ENCODE results near the gene ADGRL1. TPM values are rescaled to one million over a fixed set of nuclear protein-coding genes. Genes with fewer than 3 reads are reported as not detected.

The ADGRL1 gene
- polyA plus RNA-seq, 1 donor (not counting 4 experiments of a cell fraction or from before 2014, with no cell fraction given), result 3.2 TPM

- H3K79me2 ChIP-seq (ENCODE audit: control insufficient read depth, insufficient read depth, low read length), result no peaks in the 10 kb centered on the region
- H2AFZ ChIP-seq (ENCODE audit: control insufficient read depth, low read length), result no peak overlapping the region
- H3K4me1 ChIP-seq (ENCODE audit: control insufficient read depth, extremely low read depth, insufficient read depth, low read length), result peaks cover 3% of the 10 kb centered on the region
- H3K4me3 ChIP-seq (ENCODE audit: control insufficient read depth in 2 of 3, extremely low read depth in 1 of 3, insufficient read depth in 2 of 3, low read depth in 1 of 3, low read length in 3 of 3), result no peak overlapping the region
- no peak overlapping the region for H3K9ac ChIP-seq (ENCODE audit: control insufficient read depth, extremely low read depth, insufficient read depth, low read length)
- H3K36me3 ChIP-seq (ENCODE audit: control insufficient read depth in 2 of 2, extremely low read depth in 1 of 2, insufficient read depth in 2 of 2, low read length in 2 of 2), result peaks cover 2 to 18% of the 10 kb centered on the region in 2 experiments
- no peaks in the 10 kb centered on the region for H3K27me3 ChIP-seq (ENCODE audit: control insufficient read depth, extremely low read depth, insufficient read depth, low read length)
- no peak overlapping the region for H3K4me2 ChIP-seq (ENCODE audit: control insufficient read depth, extremely low read depth, insufficient read depth, low read depth, low read length)
- DNase-seq (ENCODE audit: low read depth, low spot score) (no peak), FAIRE-seq (no peak)
- dilution Hi-C loops (cut with MboI; ENCODE audit: extremely low pct_ligation_motif_present, low sequenced_read_pairs), result no loop called here
- H4K20me1 ChIP-seq (ENCODE audit: control insufficient read depth, extremely low read depth, insufficient read depth, low read length), result no peaks in the 10 kb centered on the region
- no peaks in the 10 kb centered on the region for H3K9me3 ChIP-seq (ENCODE audit: control insufficient read depth, low read depth, low read length)
- no peak overlapping the region for H3K27ac ChIP-seq (ENCODE audit: control insufficient read depth, insufficient read depth, low read length)
- TF ChIP-seq, protein P1, sequence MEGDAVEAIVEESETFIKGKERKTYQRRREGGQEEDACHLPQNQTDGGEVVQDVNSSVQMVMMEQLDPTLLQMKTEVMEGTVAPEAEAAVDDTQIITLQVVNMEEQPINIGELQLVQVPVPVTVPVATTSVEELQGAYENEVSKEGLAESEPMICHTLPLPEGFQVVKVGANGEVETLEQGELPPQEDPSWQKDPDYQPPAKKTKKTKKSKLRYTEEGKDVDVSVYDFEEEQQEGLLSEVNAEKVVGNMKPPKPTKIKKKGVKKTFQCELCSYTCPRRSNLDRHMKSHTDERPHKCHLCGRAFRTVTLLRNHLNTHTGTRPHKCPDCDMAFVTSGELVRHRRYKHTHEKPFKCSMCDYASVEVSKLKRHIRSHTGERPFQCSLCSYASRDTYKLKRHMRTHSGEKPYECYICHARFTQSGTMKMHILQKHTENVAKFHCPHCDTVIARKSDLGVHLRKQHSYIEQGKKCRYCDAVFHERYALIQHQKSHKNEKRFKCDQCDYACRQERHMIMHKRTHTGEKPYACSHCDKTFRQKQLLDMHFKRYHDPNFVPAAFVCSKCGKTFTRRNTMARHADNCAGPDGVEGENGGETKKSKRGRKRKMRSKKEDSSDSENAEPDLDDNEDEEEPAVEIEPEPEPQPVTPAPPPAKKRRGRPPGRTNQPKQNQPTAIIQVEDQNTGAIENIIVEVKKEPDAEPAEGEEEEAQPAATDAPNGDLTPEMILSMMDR (optimal IDR thresholded peaks at IDR 0.05 in 1 of 3, IDR thresholded peaks at IDR 0.05 in 1 of 3, conservative IDR thresholded peaks at IDR 0.05 in 1 of 3; ENCODE audit: extremely low read depth in 1 of 3, insufficient read depth in 2 of 3, low read length in 3 of 3), result no peak
- no peak for TF ChIP-seq EZH2 (IDR thresholded peaks at IDR 0.05; ENCODE audit: low read length)
- H3K9me1 ChIP-seq (ENCODE audit: control insufficient read depth, extremely low read depth, insufficient read depth, low read length), result no peaks in the 10 kb centered on the region
These were observed 103.2 kb downstream of the ADGRL1 start for GRCh38 chr19:14102756-14103155.

DNA sequence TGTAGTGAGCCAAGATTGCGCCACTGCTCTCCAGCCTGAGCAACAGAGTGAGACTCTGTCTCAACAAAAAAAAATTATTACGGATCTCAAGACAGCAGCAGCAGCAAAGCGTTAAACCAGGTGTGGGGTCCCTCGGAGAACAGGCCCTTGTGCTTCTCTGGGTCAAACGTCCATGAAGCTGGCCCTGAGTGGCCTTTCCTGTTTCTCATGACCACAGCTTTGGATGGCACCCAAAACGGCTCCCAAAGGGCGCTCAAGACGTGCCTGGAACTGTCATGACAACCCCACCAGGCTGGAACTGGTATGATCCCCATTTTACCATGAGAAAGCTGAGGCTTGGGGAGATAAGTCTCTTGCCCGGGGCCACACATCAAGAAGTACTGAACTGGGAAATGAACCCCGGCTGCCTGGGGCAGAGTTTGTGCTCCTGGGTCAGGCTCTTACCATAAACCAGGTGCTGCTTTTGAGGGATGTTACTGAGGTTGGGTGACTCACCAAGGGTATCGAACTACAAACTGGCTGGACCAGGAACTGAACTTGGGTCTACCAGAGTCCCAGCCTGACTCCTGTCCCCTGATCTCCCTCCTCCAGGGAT is 103.8 kb downstream of the ADGRL1 start:
- FAIRE-seq, result no peak
- H3K36me3 ChIP-seq (ENCODE audit: control insufficient read depth in 2 of 2, extremely low read depth in 1 of 2, insufficient read depth in 2 of 2, low read length in 2 of 2), result peaks cover 4 to 20% of the 10 kb centered on the region in 2 experiments

More for the DNA sequence above, 103.8 kb downstream of the ADGRL1 start:
- H3K79me2 ChIP-seq (ENCODE audit: control insufficient read depth, insufficient read depth, low read length), result no peaks in the 10 kb centered on the region
- H3K4me3 ChIP-seq (ENCODE audit: control insufficient read depth in 2 of 3, extremely low read depth in 1 of 3, insufficient read depth in 2 of 3, low read depth in 1 of 3, low read length in 3 of 3), result no peak overlapping the region
- no peaks in the 10 kb centered on the region for H4K20me1 ChIP-seq (ENCODE audit: control insufficient read depth, extremely low read depth, insufficient read depth, low read length)
- no peak overlapping the region for H3K4me2 ChIP-seq (ENCODE audit: control insufficient read depth, extremely low read depth, insufficient read depth, low read depth, low read length)
- H3K4me1 ChIP-seq (ENCODE audit: control insufficient read depth, extremely low read depth, insufficient read depth, low read length), result peaks cover 3% of the 10 kb centered on the region
- no peak overlapping the region for H3K27ac ChIP-seq (ENCODE audit: control insufficient read depth, insufficient read depth, low read length)
- H3K27me3 ChIP-seq (ENCODE audit: control insufficient read depth, extremely low read depth, insufficient read depth, low read length), result no peaks in the 10 kb centered on the region
- no peak overlapping the region for H2AFZ ChIP-seq (ENCODE audit: control insufficient read depth, low read length)
- dilution Hi-C loops (cut with MboI; ENCODE audit: extremely low pct_ligation_motif_present, low sequenced_read_pairs), result no loop called here
- TF ChIP-seq, protein P1 (optimal IDR thresholded peaks at IDR 0.05 in 1 of 3, IDR thresholded peaks at IDR 0.05 in 1 of 3, conservative IDR thresholded peaks at IDR 0.05 in 1 of 3; ENCODE audit: extremely low read depth in 1 of 3, insufficient read depth in 2 of 3, low read length in 3 of 3), result no peak
- no peak for TF ChIP-seq EZH2 (IDR thresholded peaks at IDR 0.05; ENCODE audit: low read length)
- H3K9me1 ChIP-seq (ENCODE audit: control insufficient read depth, extremely low read depth, insufficient read depth, low read length), result no peaks in the 10 kb centered on the region
- H3K9me3 ChIP-seq (ENCODE audit: control insufficient read depth, low read depth, low read length), result no peaks in the 10 kb centered on the region
- no peak for DNase-seq (ENCODE audit: low read depth, low spot score)
- H3K9ac ChIP-seq (ENCODE audit: control insufficient read depth, extremely low read depth, insufficient read depth, low read length), result no peak overlapping the region
